ENCODE measurements around the gene ETV6.

ETV6 gene

DNA sequence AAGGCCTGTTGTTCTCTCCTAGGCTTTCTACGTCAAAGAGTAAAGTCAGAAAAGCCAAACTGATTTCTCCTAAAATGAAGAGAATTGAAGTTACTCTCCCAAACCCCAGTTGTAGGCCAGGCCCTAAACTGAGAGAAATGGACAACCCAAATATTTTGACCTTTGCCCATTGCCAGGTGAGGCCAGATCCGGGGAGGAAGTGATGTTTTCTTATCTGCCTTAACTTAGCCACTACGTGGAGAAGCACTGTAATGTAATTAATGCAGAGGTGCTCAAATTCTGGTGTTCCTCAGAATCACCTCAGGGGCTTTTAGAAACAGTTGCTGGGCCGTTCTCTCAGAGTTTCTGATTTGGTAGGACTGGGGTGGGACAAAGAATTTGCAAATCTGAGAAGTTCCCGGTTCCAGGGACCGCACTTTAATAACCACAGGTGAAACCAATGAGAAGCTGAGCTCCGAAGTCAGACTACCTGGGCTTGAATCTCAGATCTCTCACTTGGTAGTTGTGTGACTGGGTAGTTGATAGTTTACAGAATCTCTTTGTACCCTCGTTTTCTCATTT is 73.2 kb downstream of the ETV6 start:
- DNase-seq (ENCODE audit: extremely low read depth, low read depth) = no peak
- TF ChIP-seq, protein P1, sequence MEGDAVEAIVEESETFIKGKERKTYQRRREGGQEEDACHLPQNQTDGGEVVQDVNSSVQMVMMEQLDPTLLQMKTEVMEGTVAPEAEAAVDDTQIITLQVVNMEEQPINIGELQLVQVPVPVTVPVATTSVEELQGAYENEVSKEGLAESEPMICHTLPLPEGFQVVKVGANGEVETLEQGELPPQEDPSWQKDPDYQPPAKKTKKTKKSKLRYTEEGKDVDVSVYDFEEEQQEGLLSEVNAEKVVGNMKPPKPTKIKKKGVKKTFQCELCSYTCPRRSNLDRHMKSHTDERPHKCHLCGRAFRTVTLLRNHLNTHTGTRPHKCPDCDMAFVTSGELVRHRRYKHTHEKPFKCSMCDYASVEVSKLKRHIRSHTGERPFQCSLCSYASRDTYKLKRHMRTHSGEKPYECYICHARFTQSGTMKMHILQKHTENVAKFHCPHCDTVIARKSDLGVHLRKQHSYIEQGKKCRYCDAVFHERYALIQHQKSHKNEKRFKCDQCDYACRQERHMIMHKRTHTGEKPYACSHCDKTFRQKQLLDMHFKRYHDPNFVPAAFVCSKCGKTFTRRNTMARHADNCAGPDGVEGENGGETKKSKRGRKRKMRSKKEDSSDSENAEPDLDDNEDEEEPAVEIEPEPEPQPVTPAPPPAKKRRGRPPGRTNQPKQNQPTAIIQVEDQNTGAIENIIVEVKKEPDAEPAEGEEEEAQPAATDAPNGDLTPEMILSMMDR (IDR thresholded peaks at IDR 0.05; ENCODE audit: low read depth, low read length) = no peak

DNA sequence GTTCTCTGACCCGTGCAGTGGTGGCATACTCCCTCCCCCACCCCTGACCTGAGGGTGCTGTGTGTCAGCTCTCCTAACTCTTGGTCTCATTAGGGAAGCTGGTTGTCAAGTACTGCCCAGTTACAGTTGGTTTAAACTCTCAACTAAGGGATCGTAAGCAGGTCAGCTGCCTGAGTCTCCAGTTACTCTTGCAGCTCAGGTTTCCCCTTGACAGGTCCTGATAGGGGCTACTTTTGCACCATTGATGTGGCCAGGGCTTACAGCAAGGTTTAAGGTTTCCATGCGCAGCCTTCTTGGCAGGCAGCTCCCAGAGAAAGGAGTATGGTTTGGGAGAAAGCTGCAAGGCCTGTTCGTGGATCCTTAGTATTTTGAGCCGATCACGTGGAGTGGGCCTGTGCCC is 74.5 kb downstream of the ETV6 start:
- no peak for DNase-seq (ENCODE audit: extremely low read depth, low read depth)
- TF ChIP-seq, protein P1 (IDR thresholded peaks at IDR 0.05; ENCODE audit: low read depth, low read length) = no peak

DNA sequence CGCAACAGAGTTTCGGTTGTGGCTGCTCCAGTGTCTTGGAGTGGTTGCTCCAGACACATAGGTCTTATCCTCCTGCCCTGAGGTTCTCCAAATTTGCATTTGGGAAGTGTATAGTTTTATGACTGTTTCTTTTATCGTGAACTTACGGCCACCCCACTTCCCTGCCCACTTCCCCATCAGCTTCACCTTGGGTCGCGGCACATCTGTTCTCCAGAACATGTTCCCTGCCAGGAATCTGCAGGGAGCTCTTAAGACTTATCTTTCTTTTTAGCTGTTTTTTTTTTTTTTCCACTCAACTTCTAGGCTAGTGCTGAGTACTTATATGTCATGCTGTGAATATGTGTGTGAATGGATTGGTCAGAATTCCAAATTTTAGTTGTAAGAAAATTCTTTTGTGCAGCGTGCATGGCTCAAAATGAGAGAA is 75.4 kb downstream of the ETV6 start:
- TF ChIP-seq, protein P1 (IDR thresholded peaks at IDR 0.05; ENCODE audit: low read depth, low read length) = no peak
- no peak for DNase-seq (ENCODE audit: extremely low read depth, low read depth)

DNA sequence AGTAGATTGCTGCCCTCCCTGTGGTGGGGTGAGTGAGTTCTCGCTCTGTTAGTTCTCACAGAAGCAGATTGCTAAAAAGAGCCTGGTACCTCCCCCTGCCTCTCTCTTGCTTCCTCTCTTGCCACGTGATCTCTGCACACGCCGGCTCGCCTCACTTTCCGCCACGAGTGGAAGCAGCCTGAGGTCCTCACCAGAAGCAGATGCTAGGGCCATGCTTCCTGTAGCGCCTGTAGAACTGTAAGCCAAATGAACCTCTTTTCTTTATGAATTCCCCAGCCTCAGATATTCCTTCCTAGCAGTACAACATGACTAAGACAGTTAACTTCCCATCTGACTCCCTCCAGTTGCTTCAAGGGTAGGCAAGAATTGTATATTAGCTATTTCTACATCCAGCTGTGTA is 76.2 kb downstream of the ETV6 start:
- TF ChIP-seq, protein P1 (IDR thresholded peaks at IDR 0.05; ENCODE audit: low read depth, low read length) = no peak
- DNase-seq (ENCODE audit: extremely low read depth, low read depth) = no peak

DNA sequence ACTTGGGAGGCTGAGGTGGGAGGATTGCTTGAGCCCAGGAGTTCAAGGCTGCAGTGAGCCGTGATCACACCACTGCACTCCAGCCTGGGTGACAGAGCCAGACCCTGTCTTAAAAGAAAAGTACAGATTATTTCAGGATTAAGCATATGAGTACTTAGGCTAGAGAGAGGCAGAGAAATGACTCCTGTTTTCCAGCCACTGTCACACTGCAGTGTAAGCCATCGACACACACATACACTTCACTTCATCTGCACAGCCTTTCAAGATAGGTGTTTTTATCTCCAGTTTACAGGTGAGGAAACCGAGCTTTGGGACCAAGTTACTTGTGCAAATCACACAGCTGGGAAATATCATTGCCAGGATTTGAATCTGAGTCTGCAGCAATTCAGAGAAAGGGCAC is 77.2 kb downstream of the ETV6 start:
- TF ChIP-seq, protein P1 (IDR thresholded peaks at IDR 0.05; ENCODE audit: low read depth, low read length) = no peak

DNA sequence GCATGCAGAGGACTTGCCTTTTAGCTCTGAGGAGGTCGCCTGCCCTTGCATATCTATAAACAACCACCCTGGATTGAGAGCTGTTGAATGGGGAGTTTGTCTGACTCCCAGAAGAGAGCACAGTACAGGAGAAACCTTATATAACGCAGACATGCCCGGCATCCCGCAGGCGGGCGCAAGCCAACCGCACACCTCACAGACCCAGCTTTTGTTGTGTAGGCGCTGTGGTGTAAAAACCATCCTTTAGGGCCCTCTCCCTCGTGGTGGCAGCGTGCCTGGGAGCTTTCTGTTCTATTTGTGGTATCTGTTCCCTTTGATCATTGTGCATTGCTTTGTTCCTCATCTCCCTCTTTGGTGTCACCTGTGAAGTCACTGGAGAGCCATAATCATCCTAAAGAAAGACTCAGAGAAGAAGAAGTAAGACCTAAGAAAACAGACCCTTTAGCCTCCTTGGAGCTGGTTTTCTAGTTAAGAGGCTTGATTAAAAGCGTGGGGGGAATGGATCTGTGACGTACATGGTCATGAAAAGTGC is 77.7 kb downstream of the ETV6 start:
- TF ChIP-seq, protein P1 (IDR thresholded peaks at IDR 0.05; ENCODE audit: low read depth, low read length) = no peak
- DNase-seq (ENCODE audit: extremely low read depth, low read depth) = no peak

More for the DNA sequence above, 77.2 kb downstream of the ETV6 start:
- DNase-seq (ENCODE audit: extremely low read depth, low read depth) = no peak

DNA sequence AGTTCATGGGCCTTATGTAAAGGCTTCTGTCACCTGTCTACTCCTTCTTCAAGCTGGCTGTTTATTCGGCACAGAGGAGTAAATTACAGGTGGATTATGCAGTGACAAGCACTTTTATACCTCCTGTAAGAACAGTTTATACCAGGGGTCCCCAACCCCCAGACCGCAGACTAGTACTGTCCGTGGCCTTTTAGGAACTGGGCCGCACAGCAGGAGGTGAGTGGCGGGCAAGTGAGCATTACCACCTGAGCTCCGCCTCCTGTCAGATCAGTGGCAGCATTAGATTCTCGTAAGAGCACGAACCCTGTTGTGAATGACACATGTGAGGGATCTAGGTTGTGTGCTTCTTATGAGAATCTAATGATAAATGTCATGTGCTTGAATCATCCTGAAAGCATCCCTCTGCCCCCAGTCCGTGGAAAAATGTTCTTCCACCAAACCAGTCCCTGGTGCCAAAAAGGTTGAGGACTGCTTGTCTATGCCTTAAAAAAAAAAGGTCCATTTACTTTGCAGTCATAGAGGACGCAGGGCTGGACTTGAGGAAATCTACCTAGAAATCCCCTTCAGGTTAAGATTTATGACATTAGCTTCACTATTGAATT is 78.8 kb downstream of the ETV6 start:
- TF ChIP-seq, protein P1 (IDR thresholded peaks at IDR 0.05; ENCODE audit: low read depth, low read length) = no peak
- DNase-seq (ENCODE audit: extremely low read depth, low read depth) = no peak

All from AG09319 (cell line).